Breast epithelium (tissue), 3 donors: ENCODE results near the gene KATNIP.

Experiments
- POLR2A ChIP-seq: fragments of 450-650 bp; IDR thresholded peaks from one replicate; pipeline ENCODE4 v1.6.1; 2016; ENCODE audit warnings: antibody characterized with exemption, mild to moderate bottlenecking, moderate library complexity
- POLR2AphosphoS5 ChIP-seq, 3 donors: sonication (generic); formaldehyde crosslinking; IDR thresholded peaks; one replicate each; pipeline ENCODE4 v1.6.1; 2017; ENCODE audit warnings: antibody characterized with exemption in 3 of 3
- TF ChIP-seq, protein P1 (sequence below), 3 donors: fragments of 450-650 bp; IDR thresholded peaks; one replicate each; pipeline ENCODE4 v1.5.1; 2016 to 2017; ENCODE audit warnings: antibody characterized with exemption in 3 of 3, mild to moderate bottlenecking in 3 of 3, moderate library complexity in 3 of 3

DNA sequence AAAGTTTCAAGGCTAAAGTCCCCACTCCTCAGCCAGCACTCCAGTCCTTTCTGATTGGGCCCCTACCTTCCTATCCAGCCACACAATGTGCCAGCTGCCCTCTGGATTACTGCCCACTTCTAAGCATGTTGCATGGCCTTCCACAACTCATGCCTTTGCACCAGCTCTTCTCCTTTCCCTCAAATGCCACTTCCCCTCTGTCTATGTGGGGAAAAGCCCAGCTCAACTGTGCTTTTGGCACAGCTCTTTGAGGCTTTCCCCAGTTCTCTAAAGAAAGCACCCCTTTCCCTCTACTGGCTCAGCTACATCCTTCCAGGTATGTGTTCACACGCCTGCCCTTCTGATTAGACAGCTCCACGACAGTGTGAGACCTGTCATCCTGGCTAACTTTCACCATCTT lies 18.8 kb upstream of the KATNIP start:
- TF ChIP-seq, protein P1, sequence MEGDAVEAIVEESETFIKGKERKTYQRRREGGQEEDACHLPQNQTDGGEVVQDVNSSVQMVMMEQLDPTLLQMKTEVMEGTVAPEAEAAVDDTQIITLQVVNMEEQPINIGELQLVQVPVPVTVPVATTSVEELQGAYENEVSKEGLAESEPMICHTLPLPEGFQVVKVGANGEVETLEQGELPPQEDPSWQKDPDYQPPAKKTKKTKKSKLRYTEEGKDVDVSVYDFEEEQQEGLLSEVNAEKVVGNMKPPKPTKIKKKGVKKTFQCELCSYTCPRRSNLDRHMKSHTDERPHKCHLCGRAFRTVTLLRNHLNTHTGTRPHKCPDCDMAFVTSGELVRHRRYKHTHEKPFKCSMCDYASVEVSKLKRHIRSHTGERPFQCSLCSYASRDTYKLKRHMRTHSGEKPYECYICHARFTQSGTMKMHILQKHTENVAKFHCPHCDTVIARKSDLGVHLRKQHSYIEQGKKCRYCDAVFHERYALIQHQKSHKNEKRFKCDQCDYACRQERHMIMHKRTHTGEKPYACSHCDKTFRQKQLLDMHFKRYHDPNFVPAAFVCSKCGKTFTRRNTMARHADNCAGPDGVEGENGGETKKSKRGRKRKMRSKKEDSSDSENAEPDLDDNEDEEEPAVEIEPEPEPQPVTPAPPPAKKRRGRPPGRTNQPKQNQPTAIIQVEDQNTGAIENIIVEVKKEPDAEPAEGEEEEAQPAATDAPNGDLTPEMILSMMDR (IDR thresholded peaks at IDR 0.05), result no peak
- no peak for TF ChIP-seq POLR2A
- TF ChIP-seq POLR2AphosphoS5 (IDR thresholded peaks at IDR 0.05), result no peak
